HepG2 (cell line): ENCODE measurements around the gene ASXL1. TPM values are rescaled to one million over a fixed set of nuclear protein-coding genes. Genes with fewer than 3 reads are reported as not detected.

Source experiments
- ATF1 ChIP-seq: IDR thresholded peaks from 2 replicates; pipeline ENCODE4 v1.6.1; 2016; ENCODE audit warnings: mild to moderate bottlenecking, control low read depth
- CENPX ChIP-seq: sonication (generic); formaldehyde crosslinking; IDR thresholded peaks from 2 replicates; pipeline ENCODE4 v1.9.0; 2021; ENCODE audit warnings: mild to moderate bottlenecking, missing genetic modification reagents, moderate library complexity
- HIC2 ChIP-seq: sonication (generic); formaldehyde crosslinking; IDR thresholded peaks from 2 replicates; pipeline ENCODE4 v1.9.0; 2022; ENCODE audit warnings: low read depth, missing genetic modification reagents
- KLF16 ChIP-seq, 2 experiments: sonication (generic) in 1 of 2; formaldehyde crosslinking in 1 of 2; IDR thresholded peaks; 2 replicates each; pipeline versions ENCODE4 v1.6.1 to v1.8.0; 2016 to 2023; ENCODE audit warnings: missing genetic modification reagents in 2 of 2, missing compliant biosample characterization in 1 of 2
- NFAT5 ChIP-seq: sonication (generic); formaldehyde crosslinking; IDR thresholded peaks from 2 replicates; pipeline ENCODE4 v1.4.0; 2020; ENCODE audit warnings: missing genetic modification reagents
- NR3C1 ChIP-seq: sonication (generic); formaldehyde crosslinking; IDR thresholded peaks from 2 replicates; pipeline ENCODE4 v1.4.0; 2020; ENCODE audit warnings: missing genetic modification reagents
- RFXAP ChIP-seq: sonication (generic); formaldehyde crosslinking; IDR thresholded peaks from 2 replicates; pipeline ENCODE4 v1.4.0; 2020; ENCODE audit warnings: missing genetic modification reagents, borderline replicate concordance
- SRF ChIP-seq: IDR thresholded peaks from 2 replicates; pipeline ENCODE4 v1.6.1; 2011; ENCODE audit warnings: mild to moderate bottlenecking, low read depth, low read length, moderate library complexity
- ZHX2 ChIP-seq, 2 experiments: sonication (generic) in 1 of 2; formaldehyde crosslinking in 1 of 2; IDR thresholded peaks; 2 replicates each; pipeline versions ENCODE4 v1.6.1 to v1.9.0; 2014 to 2022; ENCODE audit warnings: antibody characterized with exemption in 1 of 2, borderline replicate concordance in 1 of 2, inconsistent platforms in 1 of 2, low read depth in 1 of 2, missing genetic modification reagents in 1 of 2
- ZMAT3 ChIP-seq: sonication (generic); formaldehyde crosslinking; conservative IDR thresholded peaks from 2 replicates; pipeline ENCODE4 v1.7.0; 2021; ENCODE audit warnings: missing genetic modification reagents
- polyA plus RNA-seq, 8 experiments: library from polyadenylated mRNA; depleted of rRNA in 3 of 8; stranded (reverse) in 7 of 8; unstranded in 1 of 8; fragments of >200 nt; fragmentation: Illumina TruSeq in 4 of 8; extraction: Trizol in 4 of 8; gene quantifications; 2 replicates each; pipeline versions ENCODE4 v1.2.1 to v1.2.3, GENCODE V29; 2011 to 2016; ENCODE audit warnings: low read depth in 4 of 8, missing spikeins in 1 of 8, mixed read lengths in 1 of 8; ENCODE audit not compliant: insufficient read depth in 1 of 8
- total RNA-seq, 5 experiments: library from RNA; depleted of rRNA; stranded (reverse); fragments of >200 nt; fragmentation: Illumina TruSeq; extraction: Trizol; gene quantifications; 2 replicates each; pipeline ENCODE4 v1.2.3, GENCODE V29; 2016; ENCODE audit warnings: low read depth in 1 of 5

Gene ASXL1
- total and polyA plus RNA-seq, 2 of the 13 experiments (the other 11 are each of a cell fraction or from before 2014, with no cell fraction given): 62.1 to 74.8 TPM

GRCh38 chr20:32325706-32326503, 32.2 kb upstream of the ASXL1 start (continued):
- TF ChIP-seq HIC2 (CRISPR knock-in tag) (no peak), CENPX (no peak), ZHX2 (IDR thresholded peaks at IDR 0.05; ENCODE audit: low read depth) (no peak), ZHX2 (CRISPR knock-in tag; IDR thresholded peaks at IDR 0.05; ENCODE audit: borderline replicate concordance) (no peak), ZMAT3 (peak; percentile 58; the same call in 1 of the 2 replicates), RFXAP (CRISPR knock-in tag) (peak; percentile 0; the same call in 1 of the 2 replicates), SRF (0 out of 2 replicates have a peak, but pooled peaks have one; percentile 20), ATF1 (CRISPR knock-in tag) (peak; percentile 44; the same call in 1 of the 2 replicates), NFAT5 (CRISPR knock-in tag) (no peak), NR3C1 (CRISPR knock-in tag) (no peak), KLF16 (CRISPR knock-in tag; IDR thresholded peaks at IDR 0.05) (peak in 1 of 2 experiments; percentile 57; a peak in 1 of 4 replicates)
